ENCODE data around the gene CST5.

- TF ChIP-seq TAF1 (IDR thresholded peaks at IDR 0.05; ENCODE audit: borderline replicate concordance, low read depth, low read length) = no peak
- no peak for TF ChIP-seq POLR2AphosphoS5 (IDR thresholded peaks at IDR 0.05; ENCODE audit: low read depth, low read length)
- TF ChIP-seq POLR2A (IDR thresholded peaks at IDR 0.05; ENCODE audit: low read depth, low read length) = no peak
Measured at GRCh38 chr20:23875606-23876237, 3.8 kb downstream of the CST5 start.

All from GM12892 (cell line).